OCI-LY1 (cell line): ENCODE measurements around the gene CD247.

ENCODE experiments used
- H2AFZ ChIP-seq: fragments of 200-600 bp; sonication (generic), shearing (Covaris generic); 2 replicates; pipeline ENCODE4 v1.6.0; 2014; ENCODE audit warnings: antibody characterized with exemption, mild to moderate bottlenecking, low read length
- H3F3A ChIP-seq: fragments of 200-600 bp; sonication (generic), shearing (Covaris generic); 2 replicates; pipeline ENCODE4 v1.6.0; 2014; ENCODE audit warnings: mild to moderate bottlenecking, antibody characterized with exemption, low read length, moderate library complexity; ENCODE audit not compliant: insufficient read depth
- H3K27ac ChIP-seq: fragments of 200-600 bp; sonication (generic); 2 replicates; pipeline ENCODE4 v1.5.1; 2014; ENCODE audit warnings: low read length, mixed run types, mild to moderate bottlenecking, low read depth; ENCODE audit not compliant: poor library complexity, severe bottlenecking
- H3K27me3 ChIP-seq: fragments of 200-600 bp; sonication (generic); 2 replicates; pipeline ENCODE4 v1.6.0; 2014; ENCODE audit warnings: antibody characterized with exemption, mild to moderate bottlenecking, low read length, moderate library complexity; ENCODE audit not compliant: insufficient read depth
- H3K36me3 ChIP-seq: fragments of 200-600 bp; sonication (generic); 2 replicates; pipeline ENCODE4 v1.6.1; 2014; ENCODE audit warnings: mild to moderate bottlenecking, antibody characterized with exemption, low read length, moderate library complexity, mixed read lengths; ENCODE audit not compliant: insufficient read depth
- H3K4me1 ChIP-seq: fragments of 200-600 bp; sonication (generic); 2 replicates; pipeline ENCODE4 v1.5.1; 2014; ENCODE audit warnings: mild to moderate bottlenecking, low read length, moderate library complexity; ENCODE audit not compliant: insufficient read depth, severe bottlenecking
- H3K4me2 ChIP-seq: fragments of 200-600 bp; sonication (generic), shearing (Covaris generic); 2 replicates; pipeline ENCODE4 v1.6.1; 2014; ENCODE audit warnings: low read length
- H3K4me3 ChIP-seq: fragments of 200-600 bp; sonication (generic); 2 replicates; pipeline ENCODE4 v1.5.1; 2014; ENCODE audit warnings: low read length, low read depth, mild to moderate bottlenecking, mixed read lengths; ENCODE audit not compliant: poor library complexity, severe bottlenecking
- H3K79me2 ChIP-seq: fragments of 200-600 bp; shearing (Covaris generic); 2 replicates; pipeline ENCODE4 v1.6.1; 2016; ENCODE audit warnings: mixed run types, low read length, mixed read lengths; ENCODE audit not compliant: insufficient read depth
- H3K9ac ChIP-seq: fragments of 200-600 bp; sonication (generic), shearing (Covaris generic); 2 replicates; pipeline ENCODE4 v1.6.1; 2014; ENCODE audit warnings: mild to moderate bottlenecking, low read length, mixed read lengths
- H3K9me2 ChIP-seq: fragments of 200-600 bp; sonication (generic), shearing (Covaris generic); 2 replicates; pipeline ENCODE4 v1.6.1; 2014; ENCODE audit warnings: low read depth, mild to moderate bottlenecking, low read length, mixed read lengths
- H3K9me3 ChIP-seq: fragments of 200-600 bp; shearing (Covaris generic); 2 replicates; pipeline ENCODE4 v1.6.1; 2014; ENCODE audit warnings: low read length, mixed read lengths
- H4K20me1 ChIP-seq: fragments of 200-600 bp; sonication (generic), shearing (Covaris generic); 2 replicates; pipeline ENCODE4 v1.6.0; 2016; ENCODE audit warnings: mild to moderate bottlenecking, low read length; ENCODE audit not compliant: insufficient read depth
- EZH2 ChIP-seq: fragments of 200-600 bp; sonication (generic), shearing (Covaris generic); IDR thresholded peaks from 2 replicates; pipeline ENCODE4 v1.8.0; 2017; ENCODE audit warnings: borderline replicate concordance, mixed run types, mild to moderate bottlenecking, antibody characterized with exemption, low read length, moderate library complexity, mixed read lengths
- TF ChIP-seq, protein P1 (sequence below): fragments of 200-600 bp; sonication (generic), shearing (Covaris generic); IDR thresholded peaks from 2 replicates; pipeline ENCODE4 v1.5.1; 2017; ENCODE audit warnings: mild to moderate bottlenecking, antibody characterized with exemption, low read length, moderate library complexity, mixed read lengths

CD247 gene

DNA sequence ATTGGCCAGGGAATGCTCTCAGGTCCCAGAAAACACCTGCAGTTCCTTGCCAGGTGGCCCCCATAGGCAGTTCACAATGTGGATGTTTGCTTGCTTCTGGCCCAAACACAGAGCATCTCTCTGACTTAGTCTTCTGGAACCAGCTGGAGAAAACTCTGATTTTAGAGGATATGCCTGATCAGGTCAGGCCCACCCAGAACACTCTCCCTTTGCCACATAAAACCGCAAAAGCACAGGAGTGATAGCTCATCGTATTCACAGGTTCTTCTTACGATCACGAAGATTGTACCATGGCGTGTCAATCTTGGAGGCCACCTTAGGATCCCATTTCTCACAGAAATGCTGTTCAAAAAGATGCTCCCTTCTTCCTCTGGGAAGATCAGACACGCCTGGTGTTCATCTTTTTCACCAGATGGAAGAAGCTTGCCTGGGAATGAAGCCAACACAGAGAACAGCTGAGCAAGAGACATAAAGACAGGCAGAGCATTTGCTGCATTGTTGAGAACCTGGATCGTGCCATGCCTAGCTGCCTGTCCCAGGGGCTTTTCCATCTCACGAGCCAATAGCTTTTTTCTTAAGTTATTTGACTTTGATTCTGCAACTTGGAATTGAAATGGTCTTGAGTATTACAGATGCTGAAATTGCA, 11.6 kb upstream of the CD247 start:
- H3K9me3 ChIP-seq, result no peaks in the 10 kb centered on the region
- H3K9me2 ChIP-seq, result no peaks in the 10 kb centered on the region
- no peaks in the 10 kb centered on the region for H3K79me2 ChIP-seq
- no peak for TF ChIP-seq EZH2
- TF ChIP-seq, protein P1, sequence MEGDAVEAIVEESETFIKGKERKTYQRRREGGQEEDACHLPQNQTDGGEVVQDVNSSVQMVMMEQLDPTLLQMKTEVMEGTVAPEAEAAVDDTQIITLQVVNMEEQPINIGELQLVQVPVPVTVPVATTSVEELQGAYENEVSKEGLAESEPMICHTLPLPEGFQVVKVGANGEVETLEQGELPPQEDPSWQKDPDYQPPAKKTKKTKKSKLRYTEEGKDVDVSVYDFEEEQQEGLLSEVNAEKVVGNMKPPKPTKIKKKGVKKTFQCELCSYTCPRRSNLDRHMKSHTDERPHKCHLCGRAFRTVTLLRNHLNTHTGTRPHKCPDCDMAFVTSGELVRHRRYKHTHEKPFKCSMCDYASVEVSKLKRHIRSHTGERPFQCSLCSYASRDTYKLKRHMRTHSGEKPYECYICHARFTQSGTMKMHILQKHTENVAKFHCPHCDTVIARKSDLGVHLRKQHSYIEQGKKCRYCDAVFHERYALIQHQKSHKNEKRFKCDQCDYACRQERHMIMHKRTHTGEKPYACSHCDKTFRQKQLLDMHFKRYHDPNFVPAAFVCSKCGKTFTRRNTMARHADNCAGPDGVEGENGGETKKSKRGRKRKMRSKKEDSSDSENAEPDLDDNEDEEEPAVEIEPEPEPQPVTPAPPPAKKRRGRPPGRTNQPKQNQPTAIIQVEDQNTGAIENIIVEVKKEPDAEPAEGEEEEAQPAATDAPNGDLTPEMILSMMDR, result no peak
- H3K4me2 ChIP-seq, result no peak overlapping the region
- H3K27me3 ChIP-seq, result no peaks in the 10 kb centered on the region
- H3K36me3 ChIP-seq, result no peaks in the 10 kb centered on the region
- no peak overlapping the region for H3K27ac ChIP-seq
- H3K9ac ChIP-seq, result no peak overlapping the region
- H3F3A ChIP-seq, result no peaks in the 10 kb centered on the region
- H3K4me1 ChIP-seq, result no peaks in the 10 kb centered on the region
- no peaks in the 10 kb centered on the region for H4K20me1 ChIP-seq
- H3K4me3 ChIP-seq, result no peak overlapping the region
- no peak overlapping the region for H2AFZ ChIP-seq

DNA sequence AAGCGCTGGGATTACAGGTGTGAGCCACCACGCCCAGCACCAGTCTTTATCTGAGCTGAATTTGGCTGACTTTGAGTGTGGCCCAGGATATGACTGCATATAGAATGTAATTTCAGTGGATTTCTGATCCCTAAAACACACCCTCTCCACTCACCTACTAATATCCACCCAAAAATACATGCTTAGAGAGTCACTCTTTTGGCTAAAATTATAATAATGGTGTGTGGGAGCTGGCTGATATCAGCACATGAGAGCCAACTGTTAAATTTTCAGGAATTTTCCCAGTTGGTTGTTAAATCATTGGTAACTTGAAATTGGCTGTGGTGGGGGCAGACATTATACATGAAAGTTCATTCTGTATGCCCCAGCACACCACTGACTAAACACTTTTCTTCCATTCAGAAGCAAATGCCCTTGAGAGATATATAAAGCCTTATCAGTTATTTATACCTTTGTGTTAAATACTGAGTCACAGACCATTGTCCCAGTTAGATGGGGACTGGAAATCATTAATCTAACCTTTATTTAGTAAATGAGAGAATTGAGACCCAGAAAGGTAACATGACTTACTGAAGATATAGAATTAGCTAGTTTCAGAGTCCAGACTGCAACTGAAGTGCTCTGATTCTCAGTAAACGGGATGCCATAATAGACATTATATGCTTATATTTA, 9.9 kb upstream of the CD247 start:
- Histone ChIP-seq H4K20me1 (no peaks in the 10 kb centered on the region), H3K36me3 (no peaks in the 10 kb centered on the region; the same call in 1 of the 2 replicates), H3K4me1 (no peaks in the 10 kb centered on the region), H3K4me2 (no peak overlapping the region), H3K9ac (no peak overlapping the region), H3K9me3 (peaks cover 8% of the 10 kb centered on the region; the same call in 1 of the 2 replicates), H2AFZ (no peak overlapping the region), H3K9me2 (no peaks in the 10 kb centered on the region), H3K79me2 (no peaks in the 10 kb centered on the region), H3F3A (no peaks in the 10 kb centered on the region), H3K4me3 (no peak overlapping the region), H3K27ac (no peak overlapping the region), H3K27me3 (no peaks in the 10 kb centered on the region)
- no peak for TF ChIP-seq EZH2
- TF ChIP-seq, protein P1, result no peak

DNA sequence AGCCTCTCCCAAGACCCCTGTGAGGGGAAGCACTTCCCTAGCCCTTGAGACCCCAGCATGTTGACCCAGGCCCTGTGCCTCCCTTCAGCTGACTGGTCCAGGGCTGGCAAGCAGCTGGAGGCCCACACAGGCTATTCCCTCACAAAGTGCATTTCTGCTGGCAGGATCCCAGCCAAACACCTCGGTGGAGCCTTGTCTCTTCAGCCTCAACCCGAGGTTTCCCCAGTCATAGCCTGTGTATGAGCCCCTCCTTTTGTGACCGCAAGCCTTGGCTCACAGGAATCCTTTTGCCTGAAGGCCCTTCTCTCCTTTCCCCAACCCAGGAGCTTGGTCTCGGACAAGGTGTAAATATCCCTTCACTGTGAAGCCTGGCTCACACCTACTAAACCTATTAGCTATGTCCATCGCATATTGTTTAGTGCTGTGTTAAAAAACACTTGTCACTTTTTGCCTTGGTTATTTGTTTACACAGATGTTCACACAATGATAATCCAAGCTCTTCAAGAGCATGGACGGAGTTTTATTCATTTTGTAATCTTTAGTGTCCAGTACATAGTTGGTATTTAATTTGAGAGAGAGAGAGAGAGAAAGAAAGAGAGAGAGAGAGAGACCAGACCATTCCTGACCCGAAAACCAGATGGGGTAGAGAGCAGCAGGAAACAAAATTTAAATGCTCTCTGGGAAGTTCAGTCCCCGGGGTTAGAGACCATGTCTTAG, 8.5 kb upstream of the CD247 start:
- H3K27ac ChIP-seq, result no peak overlapping the region
- no peaks in the 10 kb centered on the region for H3F3A ChIP-seq
- H3K4me3 ChIP-seq, result no peak overlapping the region
- H2AFZ ChIP-seq, result no peak overlapping the region
- no peaks in the 10 kb centered on the region for H3K9me2 ChIP-seq
- no peak overlapping the region for H3K9ac ChIP-seq
- no peaks in the 10 kb centered on the region for H3K4me1 ChIP-seq
- H4K20me1 ChIP-seq, result no peaks in the 10 kb centered on the region
- no peaks in the 10 kb centered on the region for H3K79me2 ChIP-seq
- H3K9me3 ChIP-seq, result peaks cover 14% of the 10 kb centered on the region; the same call in 1 of the 2 replicates
- TF ChIP-seq, protein P1, result no peak
- no peak for TF ChIP-seq EZH2
- no peak overlapping the region for H3K4me2 ChIP-seq
- H3K27me3 ChIP-seq, result no peaks in the 10 kb centered on the region
- no peaks in the 10 kb centered on the region; the same call in 1 of the 2 replicates for H3K36me3 ChIP-seq
